Pulmonary artery endothelial cell (primary cell): ENCODE measurements around the gene KCNG2. TPM values are rescaled to one million over a fixed set of nuclear protein-coding genes. Genes with fewer than 3 reads are reported as not detected.

Source experiments
- DNase-seq: peaks from one replicate; pipeline ENCODE4 v3.0.0-alpha.2; 2011; ENCODE audit warnings: low read depth, low spot score
- total RNA-seq: library from RNA; depleted of rRNA; stranded (reverse); fragments of >200 nt; gene quantifications from 2 replicates; pipeline ENCODE4 v1.2.3, GENCODE V29; 2014

KCNG2 gene
- total RNA-seq, 1 donor from 2014 or later, result not detected

GRCh38 chr18:79798346-79798998 is 734 bp downstream of the KCNG2 start:
- DNase-seq, result no peak

GRCh38 chr18:79798999-79799370 is 1.2 kb downstream of the KCNG2 start:
- no peak for DNase-seq

- no peak for DNase-seq
Measured at GRCh38 chr18:79799619-79800370, 2.1 kb downstream of the KCNG2 start.

- DNase-seq, result no peak
Measured at GRCh38 chr18:79800371-79801180, 2.8 kb downstream of the KCNG2 start.

- no peak for DNase-seq
Measured at GRCh38 chr18:79801217-79801616, 3.5 kb downstream of the KCNG2 start.

- no peak for DNase-seq
Measured at GRCh38 chr18:79801641-79802040, 3.9 kb downstream of the KCNG2 start.

- no peak for DNase-seq
Measured at GRCh38 chr18:79802298-79802697, 4.6 kb downstream of the KCNG2 start.

GRCh38 chr18:79803611-79804051 is 5.9 kb downstream of the KCNG2 start:
- no peak for DNase-seq

- DNase-seq, result no peak
Measured at GRCh38 chr18:79804130-79804787, 6.5 kb downstream of the KCNG2 start.

GRCh38 chr18:79805211-79805887 is 7.6 kb downstream of the KCNG2 start:
- DNase-seq, result no peak

- no peak for DNase-seq
Measured at GRCh38 chr18:79805926-79806487, 8.3 kb downstream of the KCNG2 start.

GRCh38 chr18:79806976-79807841 is 9.5 kb downstream of the KCNG2 start:
- DNase-seq, result no peak

GRCh38 chr18:79809482-79810192 is 11.9 kb downstream of the KCNG2 start:
- DNase-seq, result no peak

GRCh38 chr18:79812052-79812451 is 14.3 kb downstream of the KCNG2 start:
- DNase-seq, result no peak

GRCh38 chr18:79814373-79814772 is 16.6 kb downstream of the KCNG2 start:
- DNase-seq, result no peak

GRCh38 chr18:79815657-79816056 is 17.9 kb downstream of the KCNG2 start:
- no peak for DNase-seq

GRCh38 chr18:79816092-79816491 is 18.4 kb downstream of the KCNG2 start:
- DNase-seq, result no peak

GRCh38 chr18:79816981-79817606 is 19.4 kb downstream of the KCNG2 start:
- DNase-seq, result no peak

GRCh38 chr18:79817607-79817998 is 19.9 kb downstream of the KCNG2 start:
- DNase-seq, result no peak
